ENCODE measurements around the gene PPTC7.

DNA sequence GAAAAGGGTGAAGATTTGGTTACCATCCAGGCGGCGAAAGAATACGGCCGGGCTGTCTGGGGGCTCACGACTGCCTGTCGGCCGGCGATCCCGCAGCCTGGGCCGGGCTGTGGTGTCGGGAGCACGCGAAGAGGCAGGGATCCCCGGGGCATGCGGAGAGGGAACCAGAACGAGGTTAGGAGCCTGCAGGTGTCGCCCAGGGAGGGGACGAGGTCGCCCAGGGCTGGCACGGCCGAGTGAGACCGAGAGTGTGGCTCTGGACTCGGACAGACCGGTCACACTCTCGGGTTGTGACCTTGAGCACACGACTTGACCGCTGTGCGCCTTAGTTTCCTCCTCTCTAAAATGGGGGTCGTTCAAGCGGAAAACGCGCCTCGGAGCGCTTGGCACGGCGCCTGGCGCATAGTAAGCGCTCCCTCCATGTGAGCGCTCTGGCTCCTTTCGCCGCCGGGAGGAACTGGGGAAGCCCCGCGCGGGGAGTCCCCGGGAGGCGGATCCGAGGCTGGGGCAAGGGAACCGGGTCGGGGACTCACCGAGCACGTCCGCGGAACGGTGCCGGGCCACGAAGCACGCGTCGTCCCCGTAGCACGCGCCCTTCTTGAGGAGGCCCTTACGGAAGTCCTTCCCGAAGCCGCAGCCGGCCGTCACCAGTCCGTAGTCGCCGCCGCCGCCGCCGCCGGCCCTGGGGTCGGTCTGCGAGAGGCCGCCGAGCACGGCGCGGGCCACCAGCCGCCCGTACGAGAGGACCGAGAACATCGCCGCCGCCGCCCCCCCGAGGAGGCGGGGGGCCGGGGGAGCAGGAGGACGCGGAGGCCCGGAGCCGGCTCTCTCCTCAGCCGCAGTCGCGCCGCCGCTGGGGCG lies 612 bp downstream of the PPTC7 start:
- TF ChIP-seq POLR2AphosphoS5 (IDR thresholded peaks at IDR 0.05; ENCODE audit: low read depth, low read length), result peak; percentile 68
- peak; percentile 54 for TF ChIP-seq POLR2A (IDR thresholded peaks at IDR 0.05; ENCODE audit: low read depth, low read length)
